ENCODE measurements around the gene SMYD3.

Gene SMYD3

DNA sequence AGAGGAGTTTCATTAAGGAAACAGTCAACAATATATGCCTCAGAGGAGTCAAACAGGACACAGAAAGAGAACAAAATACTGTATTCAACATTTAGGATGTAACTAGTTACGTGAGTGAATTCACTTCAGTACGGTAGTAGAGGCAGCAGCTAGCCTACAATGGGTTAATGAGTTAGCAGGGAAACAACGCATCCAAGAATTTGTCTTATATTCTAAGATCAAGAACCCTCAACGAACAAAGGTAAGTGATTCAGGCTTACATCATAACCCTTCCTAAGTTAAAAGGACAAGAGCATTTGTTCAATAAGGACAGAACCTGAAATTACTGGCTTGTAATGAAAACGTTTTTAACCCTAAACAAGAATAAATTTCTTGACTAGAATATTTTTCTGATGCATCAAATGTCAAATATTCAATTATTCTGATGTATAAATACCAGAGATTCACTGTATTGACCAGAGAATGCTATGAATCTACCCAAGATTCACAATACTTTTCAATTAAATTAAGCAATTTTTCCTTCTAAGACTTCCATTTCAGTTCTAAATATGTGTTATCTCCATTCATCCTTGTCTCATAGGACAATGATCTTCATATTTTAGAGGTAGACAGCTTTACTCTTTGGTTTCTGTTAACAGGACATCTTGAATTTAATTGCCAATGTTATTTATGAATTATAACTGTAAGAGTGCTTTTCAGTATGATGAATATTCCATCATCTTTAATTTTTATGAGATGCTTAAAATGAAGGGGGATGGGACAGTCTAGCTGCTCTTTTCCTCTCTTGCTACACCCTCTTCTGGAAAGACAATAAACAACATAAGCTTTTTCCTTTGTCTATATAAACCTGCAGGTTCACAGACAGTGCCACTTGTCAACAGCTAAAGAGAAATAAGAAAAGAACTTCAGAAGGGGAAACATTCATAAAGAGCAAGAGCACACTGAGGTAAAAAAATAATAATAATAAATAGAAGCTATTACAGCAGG lies 209.5 kb downstream of the SMYD3 start:
- no peak overlapping the region for H3K4me3 ChIP-seq (ENCODE audit: low read depth, low read length)
- TF ChIP-seq, protein P1, sequence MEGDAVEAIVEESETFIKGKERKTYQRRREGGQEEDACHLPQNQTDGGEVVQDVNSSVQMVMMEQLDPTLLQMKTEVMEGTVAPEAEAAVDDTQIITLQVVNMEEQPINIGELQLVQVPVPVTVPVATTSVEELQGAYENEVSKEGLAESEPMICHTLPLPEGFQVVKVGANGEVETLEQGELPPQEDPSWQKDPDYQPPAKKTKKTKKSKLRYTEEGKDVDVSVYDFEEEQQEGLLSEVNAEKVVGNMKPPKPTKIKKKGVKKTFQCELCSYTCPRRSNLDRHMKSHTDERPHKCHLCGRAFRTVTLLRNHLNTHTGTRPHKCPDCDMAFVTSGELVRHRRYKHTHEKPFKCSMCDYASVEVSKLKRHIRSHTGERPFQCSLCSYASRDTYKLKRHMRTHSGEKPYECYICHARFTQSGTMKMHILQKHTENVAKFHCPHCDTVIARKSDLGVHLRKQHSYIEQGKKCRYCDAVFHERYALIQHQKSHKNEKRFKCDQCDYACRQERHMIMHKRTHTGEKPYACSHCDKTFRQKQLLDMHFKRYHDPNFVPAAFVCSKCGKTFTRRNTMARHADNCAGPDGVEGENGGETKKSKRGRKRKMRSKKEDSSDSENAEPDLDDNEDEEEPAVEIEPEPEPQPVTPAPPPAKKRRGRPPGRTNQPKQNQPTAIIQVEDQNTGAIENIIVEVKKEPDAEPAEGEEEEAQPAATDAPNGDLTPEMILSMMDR (IDR thresholded peaks at IDR 0.05; ENCODE audit: borderline replicate concordance, insufficient read depth, low read depth, low read length): no peak

- no peak overlapping the region for H3K4me3 ChIP-seq (ENCODE audit: low read depth, low read length)
- TF ChIP-seq, protein P1 (IDR thresholded peaks at IDR 0.05; ENCODE audit: borderline replicate concordance, insufficient read depth, low read depth, low read length): no peak
Observed at GRCh38 chr1:246295968-246296367, 211.1 kb downstream of the SMYD3 start.

- TF ChIP-seq, protein P1 (IDR thresholded peaks at IDR 0.05; ENCODE audit: borderline replicate concordance, insufficient read depth, low read depth, low read length): no peak
- H3K4me3 ChIP-seq (ENCODE audit: low read depth, low read length): no peak overlapping the region
Observed at GRCh38 chr1:246295340-246295739, 211.7 kb downstream of the SMYD3 start.

DNA sequence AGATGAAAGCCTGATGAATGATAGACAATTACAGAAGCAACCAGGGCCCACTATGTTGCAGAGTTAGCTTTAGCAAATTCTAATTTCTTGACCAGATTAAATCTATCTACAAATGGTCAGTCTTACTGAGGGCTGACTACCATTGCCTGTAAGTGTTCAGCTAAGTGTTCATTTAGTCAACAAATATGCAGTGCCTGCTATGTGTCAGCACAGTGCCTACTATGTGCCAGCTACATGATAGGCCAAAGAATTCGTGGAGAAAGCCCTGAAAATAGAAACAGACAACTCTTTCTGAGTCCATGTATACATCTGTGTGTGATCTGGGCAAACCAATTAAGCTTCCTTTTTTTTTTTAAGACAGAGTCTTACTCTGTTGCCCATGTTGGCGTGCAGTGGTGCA lies 212.8 kb downstream of the SMYD3 start:
- TF ChIP-seq, protein P1 (IDR thresholded peaks at IDR 0.05; ENCODE audit: borderline replicate concordance, insufficient read depth, low read depth, low read length): no peak
- no peak overlapping the region for H3K4me3 ChIP-seq (ENCODE audit: low read depth, low read length)

- H3K4me3 ChIP-seq (ENCODE audit: low read depth, low read length): no peak overlapping the region
- TF ChIP-seq, protein P1 (IDR thresholded peaks at IDR 0.05; ENCODE audit: borderline replicate concordance, insufficient read depth, low read depth, low read length): no peak
Observed at GRCh38 chr1:246293366-246294121, 213.5 kb downstream of the SMYD3 start.

- no peak overlapping the region for H3K4me3 ChIP-seq (ENCODE audit: low read depth, low read length)
- TF ChIP-seq, protein P1 (IDR thresholded peaks at IDR 0.05; ENCODE audit: borderline replicate concordance, insufficient read depth, low read depth, low read length): no peak
Observed at GRCh38 chr1:246292571-246292970, 214.5 kb downstream of the SMYD3 start.
